Occipital lobe (tissue), 2 donors: ENCODE results near the gene PTCH2. TPM values are rescaled to one million over a fixed set of nuclear protein-coding genes. Genes with fewer than 3 reads are reported as not detected.
"Not testable (repeated sequence)": the region's sequence is repeated elsewhere in the genome, so short reads cannot be mapped to it uniquely, and the experiment has no call there.

Experiments used
- DNase-seq: peaks from one replicate; lab custom pipeline; 2025; lab: John Stamatoyannopoulos, UW
- total RNA-seq: library from RNA; depleted of rRNA; stranded (reverse); fragments of >200 nt; gene quantifications from one replicate; pipeline ENCODE4 v1.2.3, GENCODE V29; 2014

The PTCH2 gene
- total RNA-seq, 1 donor from 2014 or later = 1.4 TPM

DNA sequence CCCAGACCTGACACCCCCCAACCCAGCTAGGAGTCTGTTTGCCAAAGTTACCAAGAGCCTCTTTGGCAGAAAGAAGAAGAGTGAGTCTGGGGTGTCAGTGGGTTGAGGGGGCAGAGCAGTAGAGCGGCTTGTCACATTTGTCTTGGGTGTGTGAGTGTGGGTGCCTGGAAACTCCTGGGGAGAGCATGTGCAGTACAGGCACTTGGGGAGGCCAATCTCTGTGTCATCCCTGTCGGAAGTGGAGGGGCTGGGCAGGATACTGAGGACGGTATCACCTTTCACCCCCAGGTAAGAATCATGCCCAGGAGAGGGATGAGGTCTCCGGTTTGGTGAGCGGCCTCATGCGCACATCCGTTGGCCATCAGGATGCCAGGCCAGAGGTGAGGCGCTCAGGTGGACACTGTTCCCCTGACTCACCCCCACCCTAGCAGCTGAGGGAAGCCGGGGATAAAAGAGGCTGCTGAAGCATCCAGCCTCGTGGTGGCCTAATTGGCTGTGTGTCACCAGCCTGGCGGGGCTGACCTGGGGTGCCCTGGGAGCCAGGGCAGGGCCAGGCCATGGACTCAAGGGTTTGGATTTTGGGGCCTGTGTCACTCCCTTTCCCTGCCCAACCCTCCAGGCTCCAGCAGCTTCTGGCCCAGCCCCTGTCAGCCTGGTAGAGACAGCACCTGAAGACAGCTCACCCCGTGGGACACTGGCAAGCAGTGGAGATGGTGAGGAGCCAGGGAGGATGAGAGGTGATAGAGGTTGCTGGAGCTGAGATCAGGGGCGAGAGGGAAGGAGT lies 39.5 kb downstream of the PTCH2 start:
- DNase-seq = no peak

DNA sequence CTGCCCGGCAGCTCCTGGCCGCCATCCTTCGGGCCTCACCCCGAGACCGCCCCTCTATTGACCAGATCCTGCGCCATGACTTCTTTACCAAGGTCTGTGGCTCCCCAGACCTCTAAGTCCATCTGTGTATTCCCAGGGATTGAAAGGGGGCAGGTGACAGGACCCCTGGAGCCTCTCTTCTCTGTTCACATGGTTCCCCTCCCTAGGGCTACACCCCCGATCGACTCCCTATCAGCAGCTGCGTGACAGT lies 40.1 kb downstream of the PTCH2 start:
- DNase-seq = no peak

DNA sequence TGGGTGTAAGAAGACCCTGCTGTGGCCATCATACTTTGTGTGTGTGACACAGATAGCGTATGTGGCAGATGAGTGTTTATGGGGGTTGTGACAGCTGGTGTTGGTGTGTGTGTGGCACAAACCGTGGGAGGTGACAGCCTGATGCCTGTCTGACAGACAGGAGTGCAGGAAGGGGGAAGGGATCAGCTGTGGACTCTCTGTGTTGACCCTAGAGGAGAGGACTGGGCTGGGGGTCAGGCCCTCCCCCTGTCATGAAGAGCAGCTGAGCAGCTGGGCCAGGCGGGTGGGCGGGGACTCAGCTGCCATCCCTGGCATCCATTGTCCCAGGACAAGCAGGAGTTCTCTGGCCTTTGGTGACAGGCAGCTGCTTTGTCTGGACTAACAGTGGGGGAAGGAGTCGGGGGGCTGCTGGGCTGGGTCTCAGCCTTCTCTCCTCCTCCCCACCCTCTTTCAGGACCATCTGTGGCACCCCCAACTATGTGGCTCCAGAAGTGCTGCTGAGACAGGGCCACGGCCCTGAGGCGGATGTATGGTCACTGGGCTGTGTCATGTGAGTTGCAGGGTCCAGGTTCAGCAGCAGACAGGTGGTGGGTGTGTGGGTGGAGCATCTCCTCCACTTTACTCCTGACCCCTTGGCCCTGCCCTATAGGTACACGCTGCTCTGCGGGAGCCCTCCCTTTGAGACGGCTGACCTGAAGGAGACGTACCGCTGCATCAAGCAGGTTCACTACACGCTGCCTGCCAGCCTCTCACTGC lies 40.6 kb downstream of the PTCH2 start:
- DNase-seq = peak; percentile 29

DNA sequence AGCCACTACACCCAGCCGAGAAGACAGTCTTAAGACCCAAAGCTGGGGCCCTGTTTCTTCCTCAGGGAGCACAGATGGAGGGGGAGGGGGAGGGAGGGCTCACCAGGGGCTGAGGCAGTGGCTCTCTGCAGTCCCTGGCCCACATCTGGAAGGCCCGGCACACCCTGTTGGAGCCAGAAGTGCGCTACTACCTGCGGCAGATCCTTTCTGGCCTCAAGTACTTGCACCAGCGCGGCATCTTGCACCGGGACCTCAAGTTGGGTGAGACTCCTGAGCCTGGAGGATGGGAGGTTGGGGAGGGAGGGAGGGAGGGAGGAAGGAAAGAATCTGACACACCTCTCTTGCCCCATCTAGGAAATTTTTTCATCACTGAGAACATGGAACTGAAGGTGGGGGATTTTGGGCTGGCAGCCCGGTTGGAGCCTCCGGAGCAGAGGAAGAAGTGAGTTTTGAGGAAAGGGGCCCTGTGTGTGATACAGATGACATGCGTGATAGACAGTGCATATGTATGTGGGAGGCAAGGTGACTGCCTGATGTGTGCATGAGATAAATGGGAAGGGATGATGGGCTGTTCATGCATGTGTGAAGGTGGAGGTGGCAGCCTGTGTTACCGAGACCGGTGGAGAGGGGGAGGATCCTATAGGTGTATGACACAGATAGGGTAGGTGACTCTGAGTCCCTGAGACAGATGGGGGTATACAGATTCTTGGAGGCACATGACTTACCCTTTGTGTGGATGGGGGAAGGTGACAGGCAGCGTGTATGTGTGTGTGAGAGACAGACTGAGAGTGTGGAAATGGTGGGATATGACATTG lies 41.4 kb downstream of the PTCH2 start:
- DNase-seq = no peak

DNA sequence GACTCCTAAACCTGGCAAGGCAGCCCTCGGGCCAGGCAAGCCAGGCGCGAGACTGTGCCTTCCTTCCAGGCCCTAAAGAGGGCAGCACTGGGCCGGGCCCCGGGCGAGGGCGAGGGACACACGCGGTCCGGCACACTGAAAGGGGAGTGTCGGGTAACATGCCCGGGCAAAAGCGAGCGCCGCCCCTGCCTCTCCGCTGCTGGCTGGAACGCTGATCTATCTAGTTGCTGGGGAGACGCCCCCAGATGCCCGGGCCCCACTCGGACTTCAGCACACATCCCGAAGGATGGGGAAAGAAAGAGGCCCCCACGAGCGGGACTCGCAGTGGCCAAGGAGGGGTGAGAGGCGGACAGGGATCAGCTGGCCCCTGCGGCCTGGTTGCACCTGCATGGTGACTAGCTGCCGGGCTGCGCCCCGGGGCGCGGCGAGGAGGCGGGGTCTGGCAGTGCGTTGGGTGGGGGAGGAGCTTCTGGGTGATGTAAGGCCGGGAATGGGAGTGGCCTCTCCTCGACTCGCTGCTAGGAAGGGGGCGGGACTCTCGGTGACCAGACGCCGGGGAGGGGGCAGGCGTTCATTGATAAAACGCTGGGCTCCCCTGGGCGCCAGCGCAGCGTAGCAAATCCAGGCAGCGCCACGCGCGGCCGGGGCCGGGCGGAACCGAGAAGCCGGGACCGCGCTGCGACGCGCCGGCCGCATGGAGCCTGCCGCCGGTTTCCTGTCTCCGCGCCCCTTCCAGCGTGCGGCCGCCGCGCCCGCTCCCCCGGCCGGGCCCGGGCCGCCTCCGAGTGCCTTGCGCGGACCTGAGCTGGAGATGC lies 43.1 kb downstream of the PTCH2 start, which contains the start of gene PLK3:
Gene PLK3, plus strand, starts transcription at position 608 of the 815 bp plus-strand sequence. Its CDS starts 87 bp downstream, at position 695.
- DNase-seq = peak; percentile 98

DNA sequence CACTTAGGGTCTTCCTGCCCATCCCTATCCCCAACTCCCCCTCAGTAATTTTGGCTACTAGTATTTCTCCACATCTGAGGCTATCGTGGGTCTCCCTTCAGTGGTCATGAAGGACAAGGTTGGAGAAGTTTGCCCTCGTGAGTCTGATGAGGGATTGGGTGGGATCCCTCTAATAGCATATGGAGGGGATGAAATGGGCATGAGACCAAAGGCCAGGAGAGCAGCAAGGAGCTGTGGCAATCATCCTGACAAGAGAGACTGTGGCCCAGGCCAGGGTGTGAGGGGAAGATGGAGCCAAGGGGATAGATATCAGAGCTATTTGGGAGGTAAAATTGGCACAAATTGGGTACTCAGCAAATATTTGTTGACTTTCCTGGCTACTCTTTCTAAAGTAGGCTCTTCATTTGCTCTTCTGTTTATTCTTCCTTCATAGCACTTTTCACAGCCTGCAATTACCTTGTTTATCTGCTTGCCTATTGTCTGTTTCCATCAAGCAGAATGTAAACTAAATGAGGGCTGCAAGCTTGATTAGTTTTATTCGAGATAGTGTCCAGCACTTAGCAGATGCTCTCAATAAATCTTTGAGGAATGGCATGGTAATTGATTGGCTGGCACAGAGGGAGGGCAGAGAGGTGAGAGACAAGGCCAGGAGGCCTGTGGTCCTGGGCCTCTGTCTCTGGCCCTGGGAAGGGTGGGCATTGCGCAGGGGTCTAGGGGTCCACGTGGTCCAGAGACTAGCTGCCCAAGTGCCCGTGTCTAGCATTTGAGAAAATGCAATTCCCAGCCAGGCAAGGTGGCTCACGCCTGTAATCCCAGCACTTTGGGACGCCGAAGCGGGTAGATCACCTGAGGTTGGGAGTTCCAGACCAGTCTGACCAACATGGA lies 44.3 kb downstream of the PTCH2 start:
- DNase-seq = no peak

DNA sequence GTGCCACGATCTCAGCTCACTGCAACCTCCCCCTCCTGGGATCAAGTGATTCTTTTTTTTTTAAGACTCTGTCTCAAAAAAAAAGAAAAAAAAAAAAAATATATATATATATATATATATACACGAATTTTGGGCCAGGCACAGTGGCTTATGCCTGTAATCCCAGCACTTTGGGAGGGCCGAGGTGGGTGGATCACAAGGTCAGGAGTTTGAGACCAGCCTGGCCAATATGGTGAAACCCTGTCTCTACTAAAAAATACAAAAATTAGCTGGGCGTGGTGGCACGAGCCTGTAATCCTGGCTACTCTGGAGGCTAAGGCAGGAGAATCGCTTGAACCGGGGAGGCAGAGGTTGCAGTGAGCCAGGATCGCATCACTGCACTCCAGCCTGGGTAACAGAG lies 45.2 kb downstream of the PTCH2 start:
- not testable (repeated sequence) for DNase-seq

DNA sequence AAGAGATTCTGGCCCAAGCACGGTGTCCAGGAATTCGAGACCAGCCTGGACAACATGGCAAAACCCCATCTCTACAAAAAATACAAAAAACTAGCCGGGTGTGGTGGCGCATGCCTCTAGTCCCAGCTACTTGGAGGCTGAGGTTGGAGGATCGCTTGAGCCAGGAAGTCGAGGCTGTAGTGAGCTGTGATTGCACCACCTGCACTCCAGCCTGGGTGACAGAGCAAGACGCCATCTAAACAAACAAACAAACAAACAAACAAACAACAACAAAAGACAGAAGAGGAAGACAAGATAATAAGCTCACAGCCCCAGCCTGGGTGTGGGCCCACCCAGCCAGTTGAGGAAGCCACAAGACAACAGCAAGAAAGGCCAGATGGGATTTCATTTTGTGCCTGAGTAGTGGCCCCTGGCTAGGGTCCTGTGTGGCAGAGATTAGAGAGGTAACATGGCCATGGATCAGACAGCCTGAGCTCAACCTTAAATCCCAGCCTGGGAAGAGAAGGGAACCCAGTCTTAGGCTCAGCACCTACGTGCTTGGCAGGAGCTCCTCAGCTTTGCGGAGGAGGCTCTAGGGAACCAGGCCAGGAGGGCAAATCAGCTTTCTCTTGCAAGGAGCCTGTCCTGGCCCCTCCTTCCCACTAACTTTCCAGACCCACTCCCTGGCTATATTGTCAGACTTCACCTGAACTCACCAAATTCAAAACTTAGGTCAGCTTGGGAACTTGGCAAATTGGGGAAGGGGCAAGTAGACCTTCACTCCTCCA lies 50.1 kb downstream of the PTCH2 start:
- DNase-seq = no peak

DNA sequence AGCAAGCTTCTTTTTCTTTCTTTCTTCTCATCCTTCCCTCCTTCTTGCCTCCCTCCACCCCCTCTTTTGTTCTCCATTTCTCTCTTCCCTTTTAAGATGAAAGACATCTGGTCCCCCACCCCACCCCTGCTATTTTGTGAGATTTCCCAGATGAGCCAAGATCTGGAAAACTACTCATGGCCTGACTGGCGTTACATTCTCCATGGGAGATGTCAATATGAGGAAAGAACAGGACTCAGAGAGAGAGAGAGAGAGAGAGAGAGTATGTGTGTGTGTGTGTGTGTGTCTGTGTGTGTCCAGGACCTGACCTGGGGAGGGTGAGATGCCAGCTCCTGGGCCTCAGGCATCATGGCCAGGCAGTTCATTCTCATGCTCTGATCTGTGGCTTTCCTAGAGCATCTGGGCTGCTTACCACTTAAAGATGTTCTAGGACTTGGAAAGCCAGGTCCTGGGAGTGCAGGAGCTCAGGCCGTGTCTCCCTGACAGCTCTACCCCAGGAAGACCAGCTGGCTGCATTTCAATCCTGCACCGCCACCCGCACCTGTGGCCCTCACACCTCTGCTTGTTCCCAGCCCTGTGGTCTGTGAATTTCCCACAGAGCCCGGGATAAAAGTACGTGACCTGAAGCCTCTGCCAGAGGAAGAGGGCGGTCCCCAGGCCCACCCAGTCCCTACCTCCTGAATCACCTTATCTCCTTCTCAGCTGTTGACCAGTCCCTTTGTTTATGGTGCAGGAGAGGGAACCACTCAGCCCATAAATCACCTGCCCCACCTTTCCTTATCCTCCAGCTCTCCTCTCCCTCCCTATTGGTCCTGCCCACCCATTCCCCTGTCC lies 51.9 kb downstream of the PTCH2 start:
- DNase-seq = no peak

DNA sequence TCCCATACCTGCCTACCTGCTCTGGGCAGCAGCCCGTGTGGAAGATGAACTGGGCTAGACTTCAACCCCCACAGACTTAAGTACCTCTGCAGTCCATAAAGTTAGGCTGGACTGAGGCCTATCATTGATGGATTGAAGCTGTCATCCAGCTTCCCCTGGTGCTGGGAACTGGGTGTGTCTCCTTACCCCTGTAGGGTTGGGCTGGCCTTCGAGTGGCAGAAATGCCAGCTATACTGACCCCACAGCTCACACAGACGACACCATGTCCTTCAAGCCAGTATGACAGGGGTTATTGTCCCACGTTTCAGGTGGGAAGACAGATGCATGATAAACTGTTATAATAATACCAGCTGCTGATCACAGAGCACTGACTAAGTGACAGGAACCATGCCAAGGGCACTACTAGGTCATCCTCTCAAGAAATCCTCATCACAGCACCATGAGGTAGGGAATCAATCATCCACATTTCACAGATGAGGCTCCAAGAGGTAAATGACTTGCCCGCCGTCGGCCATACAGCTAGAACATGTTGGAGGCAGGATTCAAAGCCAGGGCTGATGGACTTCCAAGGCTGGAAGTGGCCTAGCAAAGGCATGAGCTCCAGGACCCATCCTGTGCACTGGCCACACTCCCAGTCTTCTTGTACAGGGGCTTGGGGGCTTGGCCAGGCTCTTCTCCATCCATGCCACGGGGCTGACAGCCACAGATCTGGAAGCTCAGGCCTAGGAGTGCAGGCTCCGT lies 54.8 kb downstream of the PTCH2 start, which contains the start of gene BEST4:
Gene BEST4, minus strand, starts transcription at position 51 of the 741 bp plus-strand sequence. CDS start 465 bp downstream, outside the sequence.
- no peak for DNase-seq

DNA sequence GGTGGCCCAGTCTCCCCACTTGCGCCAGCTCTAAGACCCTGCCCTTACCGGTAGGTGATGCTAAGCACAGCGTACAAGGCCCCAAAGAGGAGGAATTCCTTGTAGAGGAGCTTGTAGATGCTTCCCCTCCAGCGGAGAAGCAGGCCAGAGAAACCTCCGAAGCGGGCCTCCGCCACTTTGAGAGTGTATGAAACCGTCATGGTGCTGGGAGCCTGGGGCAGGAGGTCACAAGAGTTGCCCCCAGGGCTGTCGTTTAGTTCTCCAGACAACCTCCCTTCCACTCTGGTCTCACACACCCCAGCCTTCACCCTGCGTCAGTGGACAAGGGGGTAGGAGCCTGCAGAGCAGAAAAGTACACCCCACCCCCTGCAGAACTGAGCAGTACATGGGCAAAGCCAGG lies 55.5 kb downstream of the PTCH2 start:
- no peak for DNase-seq

DNA sequence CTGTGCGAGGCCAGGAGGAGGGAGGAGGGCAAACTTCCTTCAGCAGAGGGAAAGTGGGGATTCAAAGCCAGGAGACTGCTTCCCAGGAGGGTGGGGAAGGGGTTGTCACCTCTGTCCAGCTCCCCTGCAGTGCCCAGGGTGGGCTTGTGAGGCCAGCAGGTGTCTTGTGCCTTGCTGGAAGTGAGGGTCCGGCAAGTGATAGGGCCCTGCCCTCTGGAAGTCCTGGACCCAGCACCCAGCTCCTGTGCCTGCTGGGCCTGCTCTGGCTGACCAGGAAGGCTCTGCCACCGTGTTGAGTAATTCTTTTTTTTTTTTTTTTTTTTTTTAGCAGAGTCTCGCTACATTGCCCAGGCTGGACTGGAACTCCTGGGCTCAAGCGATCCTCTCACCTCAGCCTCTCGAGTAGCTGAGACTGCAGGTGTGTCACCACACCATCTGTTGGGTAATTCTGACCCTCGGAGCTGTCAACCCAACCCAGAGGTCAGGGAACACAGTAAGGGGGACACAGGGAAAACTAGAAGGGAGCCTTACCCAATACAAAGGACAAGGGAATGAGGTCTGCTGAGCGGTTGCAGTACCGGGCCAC lies 56.1 kb downstream of the PTCH2 start:
- no peak for DNase-seq

DNA sequence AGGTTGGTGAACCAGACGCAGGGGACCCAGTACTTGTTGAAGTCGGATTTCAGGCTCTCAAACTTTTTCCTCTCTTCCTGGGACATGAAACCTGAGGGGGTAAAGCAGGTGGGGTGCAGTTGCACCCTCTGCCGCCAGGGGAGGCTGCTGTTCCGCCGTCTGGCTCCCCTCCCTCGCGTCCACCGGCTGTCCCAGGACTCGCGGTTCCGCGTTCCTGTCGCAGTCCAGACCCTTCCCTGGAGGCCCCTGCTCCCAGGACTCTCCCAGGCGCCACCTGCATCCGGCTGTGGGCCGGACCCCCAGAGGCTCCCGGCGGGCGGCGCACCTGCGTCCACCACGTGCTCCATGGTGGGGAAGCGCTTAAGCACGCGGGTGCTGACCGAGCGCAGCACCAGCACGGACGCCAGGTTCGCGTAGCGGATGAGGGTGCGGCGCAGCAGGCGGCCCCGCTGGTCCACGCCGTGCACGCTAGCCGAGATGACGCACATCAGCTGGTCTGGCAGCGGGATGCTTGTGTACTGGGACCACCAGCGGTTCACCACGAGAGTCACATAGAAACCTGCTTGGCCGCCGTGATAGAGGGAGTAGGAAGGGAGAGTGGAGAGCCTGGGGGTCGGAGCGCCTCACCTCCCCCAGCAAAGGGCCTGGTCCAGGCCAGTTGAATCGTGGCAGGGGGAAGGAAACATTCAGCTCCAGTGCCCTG lies 56.8 kb downstream of the PTCH2 start:
- DNase-seq = no peak

DNA sequence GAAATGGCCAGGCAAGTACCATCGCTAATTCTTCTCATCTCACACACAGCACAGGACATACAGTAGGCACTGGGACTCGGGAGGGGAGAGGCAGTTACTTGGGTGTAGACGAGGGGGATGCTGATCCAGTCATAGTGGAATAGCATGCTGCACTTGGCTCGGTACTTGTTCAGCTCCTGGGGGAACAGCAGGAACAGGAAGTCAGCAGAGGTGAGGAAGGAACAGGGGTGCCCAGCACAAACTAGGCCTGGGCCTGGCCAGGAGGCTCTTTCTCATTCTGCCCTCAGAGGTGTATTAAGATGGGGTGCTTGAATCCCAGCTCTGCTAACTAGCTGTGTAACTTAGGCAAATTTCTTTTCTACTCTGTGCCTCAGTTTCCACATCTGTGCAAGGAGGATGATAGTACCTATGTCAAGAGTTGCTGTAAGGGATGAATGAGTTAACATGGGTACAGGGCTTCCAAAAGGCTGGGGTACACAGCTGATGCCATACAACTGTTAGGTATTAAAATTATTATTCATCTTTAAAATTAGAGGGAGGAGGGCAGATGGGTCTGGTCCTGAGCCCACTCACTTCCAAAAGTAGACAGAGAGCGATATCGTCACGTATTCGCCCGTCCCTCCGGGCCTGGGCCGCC lies 57.4 kb downstream of the PTCH2 start:
- no peak for DNase-seq

DNA sequence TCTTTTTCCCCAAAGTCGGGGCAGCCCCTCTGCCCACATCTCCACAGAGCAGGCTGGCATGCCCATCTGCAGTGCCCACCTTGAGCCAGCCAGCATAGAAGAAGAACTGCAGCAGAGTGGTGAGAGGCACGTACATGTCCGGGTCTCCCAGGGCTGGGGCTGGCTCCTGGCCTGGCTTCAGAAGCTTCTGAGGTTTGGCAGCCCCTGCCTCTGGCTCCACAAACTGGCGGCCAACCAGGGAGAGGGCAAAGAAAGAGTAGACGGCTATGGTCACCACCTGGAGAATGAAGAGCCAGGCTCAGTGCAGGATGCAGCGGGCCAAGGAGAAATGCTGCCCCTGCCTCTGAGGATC lies 58.0 kb downstream of the PTCH2 start:
- no peak for DNase-seq
